Stimulated activated naive CD4-positive, alpha-beta T cell treated with Interleukin-2 at 50 U/mL for 16 hours (primary cell): Measurements from ENCODE around the gene CLASP1.

Experiments
- DNase-seq: peaks from one replicate; lab custom pipeline; 2025; lab: John Stamatoyannopoulos, UW

The CLASP1 gene

DNA sequence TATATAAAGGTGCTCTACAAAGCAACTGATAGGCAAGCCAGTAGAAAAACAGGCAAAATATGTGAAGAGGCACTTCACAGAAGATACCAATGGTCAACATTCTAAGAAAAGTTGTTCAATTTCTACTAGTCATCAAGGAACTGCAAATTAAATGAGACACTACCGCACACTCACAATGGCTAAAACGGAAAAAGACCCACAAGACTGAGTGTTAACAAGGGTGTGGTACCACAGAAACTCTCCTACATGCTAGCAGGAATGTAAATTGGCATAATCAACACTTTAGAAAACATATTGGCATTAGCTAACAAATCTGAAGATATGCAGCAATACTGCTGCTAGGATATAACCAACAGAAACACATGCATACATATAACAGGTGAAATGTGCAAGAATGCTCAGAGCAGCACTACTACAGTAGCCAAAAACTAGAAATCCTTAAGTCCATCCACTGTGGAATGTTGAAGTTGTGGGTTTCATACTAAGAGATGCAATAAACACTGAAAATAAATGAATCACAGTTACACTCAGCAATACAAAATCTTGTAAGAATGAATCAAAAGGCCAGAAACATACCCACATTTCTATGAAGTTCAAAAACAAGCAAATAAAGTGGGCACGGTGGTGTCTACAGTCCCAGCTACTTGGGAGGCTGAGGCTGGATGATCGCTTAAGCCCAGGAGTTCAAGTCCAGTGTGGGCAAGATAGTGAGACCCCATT lies 109.4 kb downstream of the CLASP1 start:
- DNase-seq = no peak

DNA sequence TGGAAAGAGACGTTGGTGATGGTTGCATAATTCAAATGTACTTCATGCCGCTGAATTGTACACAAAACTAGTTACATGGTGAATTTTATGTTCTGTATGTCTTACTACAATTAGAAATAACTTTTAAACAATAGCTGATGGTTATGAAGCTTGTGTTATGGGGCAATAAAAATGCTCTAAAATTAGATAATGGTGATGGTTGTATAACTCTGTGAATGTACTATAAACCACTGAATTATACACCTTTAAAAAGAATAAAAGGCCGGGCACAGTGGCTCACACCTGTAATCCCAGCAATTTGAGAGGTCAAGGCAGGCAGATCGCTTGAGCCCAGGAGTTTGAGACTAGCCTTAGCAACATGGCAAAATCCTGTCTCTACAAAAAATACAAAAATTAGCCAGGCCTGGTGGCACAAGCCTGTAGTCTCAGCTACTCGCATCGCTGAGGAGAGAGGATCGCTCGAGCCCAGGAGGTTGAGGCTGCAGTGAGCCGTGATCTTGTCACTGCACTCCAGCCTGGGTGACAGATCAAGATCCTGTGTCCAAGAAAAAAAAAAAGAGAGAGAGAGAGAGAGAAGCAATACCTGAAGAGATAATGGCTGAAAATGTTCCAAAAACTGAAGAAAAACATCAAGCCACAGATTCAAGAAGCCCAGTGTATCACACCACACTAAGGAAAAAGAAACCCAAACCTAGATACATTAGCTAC lies 112.3 kb downstream of the CLASP1 start:
- no peak for DNase-seq

DNA sequence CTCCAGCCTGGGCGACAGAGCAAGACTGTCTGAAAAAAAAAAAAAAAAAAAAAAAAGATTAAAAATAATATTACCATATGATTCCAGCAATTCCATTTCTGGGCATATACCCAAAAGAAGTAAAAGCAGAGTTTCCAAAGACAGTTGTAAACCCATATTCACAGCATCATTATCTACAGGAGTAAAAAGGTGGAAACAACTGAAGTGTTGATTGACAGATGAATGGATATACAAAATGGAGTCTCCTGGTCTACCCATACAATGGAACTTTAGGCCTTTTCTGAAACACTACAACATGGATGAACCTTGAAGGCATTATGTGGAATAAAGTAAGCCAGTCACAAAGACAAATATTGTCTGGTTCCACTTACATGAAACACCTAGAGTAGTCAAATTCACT lies 112.9 kb downstream of the CLASP1 start:
- DNase-seq = no peak

DNA sequence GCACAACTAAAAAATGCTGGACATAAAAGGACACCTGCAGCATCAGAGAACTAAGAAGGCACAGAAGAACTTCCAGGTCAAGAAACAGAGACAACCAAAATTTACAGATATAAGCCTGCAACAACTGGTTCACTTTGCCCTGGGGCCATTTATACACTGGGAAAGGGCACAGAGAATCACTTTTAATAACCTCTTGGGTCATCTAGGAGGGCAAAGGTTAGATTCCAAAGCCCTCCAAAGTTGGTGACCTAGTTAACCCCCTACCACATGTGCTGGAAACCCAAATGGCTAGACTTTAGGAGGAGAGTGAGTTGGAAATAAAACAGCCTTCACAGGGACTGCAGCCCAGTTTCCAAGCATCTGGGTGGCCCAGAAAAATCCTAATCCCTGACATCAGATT lies 115.3 kb downstream of the CLASP1 start:
- no peak for DNase-seq

DNA sequence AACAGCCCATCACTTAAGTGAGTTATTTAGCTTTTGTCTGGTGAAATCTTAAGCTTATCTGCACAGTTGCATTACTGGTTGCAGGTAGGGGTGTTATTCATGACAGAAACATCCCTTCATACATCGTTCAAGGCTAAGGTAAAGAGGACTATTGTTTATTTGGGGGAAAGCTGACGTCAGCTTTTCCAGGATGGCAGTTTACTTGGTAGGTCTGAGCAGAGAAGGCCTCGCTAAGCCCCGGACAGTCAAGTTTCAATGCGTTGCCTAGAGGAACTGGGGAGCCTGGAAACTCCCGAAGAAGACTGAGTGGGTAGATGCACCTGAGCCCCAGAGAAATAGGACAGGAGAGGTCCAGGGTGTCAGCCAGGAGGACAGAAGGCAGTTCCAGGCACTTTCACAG lies 116.4 kb downstream of the CLASP1 start:
- DNase-seq = no peak

DNA sequence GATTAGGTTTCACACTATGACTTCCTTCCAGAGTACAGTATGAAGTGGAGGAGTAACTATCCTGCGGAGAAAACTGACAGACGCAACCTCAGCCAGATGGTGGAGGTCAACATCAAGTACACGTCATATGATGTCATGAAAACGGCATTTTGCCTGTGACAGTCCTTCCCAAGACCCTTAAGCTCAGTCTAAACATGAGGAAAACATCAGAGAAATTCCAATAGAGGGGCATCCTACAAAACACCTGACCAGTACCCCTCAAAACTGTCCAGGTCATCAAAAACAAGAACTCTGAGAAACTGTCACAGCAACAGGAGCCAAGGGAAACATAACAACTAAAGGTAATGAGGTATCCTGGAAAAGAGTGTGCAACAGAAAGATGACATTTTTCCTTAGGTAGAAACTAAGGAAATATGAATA lies 116.9 kb downstream of the CLASP1 start:
- DNase-seq = no peak

DNA sequence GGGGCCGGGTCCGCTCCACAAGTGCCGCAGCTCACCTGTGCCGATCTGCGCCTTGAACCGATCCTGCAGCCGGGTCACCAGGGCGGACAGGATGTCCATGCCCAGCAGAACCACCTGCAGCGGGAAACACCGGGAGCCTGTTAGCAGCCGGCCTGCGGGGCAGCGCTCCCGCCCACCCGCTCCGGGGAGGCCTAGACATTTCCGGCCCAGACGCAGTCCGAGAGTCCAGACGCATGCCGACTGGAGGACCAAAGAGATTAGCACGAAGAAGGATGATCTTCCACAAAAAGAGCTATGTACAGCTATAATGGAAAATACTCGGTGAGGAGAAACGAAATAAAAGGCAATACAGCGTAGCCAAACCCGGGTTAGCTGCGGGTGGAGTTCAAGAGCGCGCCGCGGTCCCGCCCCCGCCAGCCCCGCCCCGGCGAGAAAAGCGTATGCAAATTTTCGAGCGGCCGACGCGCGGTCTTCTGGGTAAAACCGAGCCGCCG lies 119.0 kb downstream of the CLASP1 start:
- peak; percentile 81 for DNase-seq

DNA sequence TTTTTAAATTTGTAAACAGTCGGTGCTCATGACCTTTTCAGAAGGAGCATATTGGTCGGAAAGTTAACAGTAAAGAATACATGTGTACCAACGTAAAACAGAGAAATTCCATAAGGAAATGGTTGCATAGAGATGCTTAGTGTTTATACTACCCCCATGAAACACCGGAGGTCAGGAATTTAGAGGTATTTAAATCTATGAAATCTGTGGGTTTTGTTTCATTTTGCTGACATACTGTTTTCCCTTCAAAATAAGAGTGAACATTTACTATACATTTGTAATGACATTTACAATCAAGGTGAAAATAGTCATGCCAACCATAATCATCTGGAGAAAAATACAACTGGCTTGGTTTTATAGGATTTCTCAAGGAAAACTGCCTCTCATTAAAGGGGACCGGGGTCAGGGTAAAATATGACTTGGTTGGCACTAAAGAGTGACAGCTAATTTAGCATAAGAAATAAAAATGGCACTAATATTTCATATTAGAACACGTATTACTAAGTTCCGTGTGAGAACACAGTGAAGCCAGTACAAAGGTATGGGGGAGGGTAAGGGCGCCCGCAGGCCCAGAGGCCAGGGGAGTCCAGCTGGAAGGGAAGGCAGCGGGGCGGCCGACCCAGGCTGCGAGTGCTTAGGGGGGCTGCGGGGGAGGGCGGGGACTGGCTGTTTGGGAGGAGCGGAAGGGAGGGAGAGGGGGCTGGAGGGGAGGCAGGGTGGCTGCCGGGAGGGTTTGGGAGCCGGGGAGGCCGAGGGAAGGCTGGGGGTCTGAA lies 119.6 kb downstream of the CLASP1 start:
- DNase-seq = peak; percentile 20

DNA sequence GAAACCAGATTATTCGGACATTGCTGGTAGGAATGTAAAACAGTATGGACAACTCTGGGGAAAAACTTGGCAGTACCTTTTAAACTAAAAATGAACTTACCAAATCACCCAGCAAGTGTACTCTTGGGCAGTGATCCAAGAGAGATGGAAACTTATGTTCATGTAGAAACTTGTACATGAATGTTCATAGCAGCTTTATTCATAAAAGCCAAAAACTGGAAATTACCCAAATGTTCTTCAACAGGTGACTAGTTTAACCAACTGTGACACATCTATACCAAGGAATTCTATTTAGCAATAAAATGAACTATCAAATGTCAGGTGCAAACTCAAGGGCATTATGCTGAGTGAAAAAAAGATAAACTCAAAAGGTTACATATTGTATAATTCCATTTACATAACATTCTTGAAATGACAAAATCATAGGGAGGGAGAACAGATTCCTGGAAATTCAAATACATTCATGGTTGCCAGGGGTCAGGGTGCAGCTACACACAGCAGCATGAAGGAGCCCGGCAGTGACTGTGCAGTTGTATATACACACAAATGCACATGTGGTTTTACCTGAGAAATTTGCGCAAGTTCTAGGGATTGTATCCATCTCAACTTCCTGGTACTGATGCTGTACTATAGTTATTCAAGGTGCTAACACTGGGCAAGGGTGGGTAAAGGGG lies 122.1 kb downstream of the CLASP1 start:
- DNase-seq = peak; percentile 8

DNA sequence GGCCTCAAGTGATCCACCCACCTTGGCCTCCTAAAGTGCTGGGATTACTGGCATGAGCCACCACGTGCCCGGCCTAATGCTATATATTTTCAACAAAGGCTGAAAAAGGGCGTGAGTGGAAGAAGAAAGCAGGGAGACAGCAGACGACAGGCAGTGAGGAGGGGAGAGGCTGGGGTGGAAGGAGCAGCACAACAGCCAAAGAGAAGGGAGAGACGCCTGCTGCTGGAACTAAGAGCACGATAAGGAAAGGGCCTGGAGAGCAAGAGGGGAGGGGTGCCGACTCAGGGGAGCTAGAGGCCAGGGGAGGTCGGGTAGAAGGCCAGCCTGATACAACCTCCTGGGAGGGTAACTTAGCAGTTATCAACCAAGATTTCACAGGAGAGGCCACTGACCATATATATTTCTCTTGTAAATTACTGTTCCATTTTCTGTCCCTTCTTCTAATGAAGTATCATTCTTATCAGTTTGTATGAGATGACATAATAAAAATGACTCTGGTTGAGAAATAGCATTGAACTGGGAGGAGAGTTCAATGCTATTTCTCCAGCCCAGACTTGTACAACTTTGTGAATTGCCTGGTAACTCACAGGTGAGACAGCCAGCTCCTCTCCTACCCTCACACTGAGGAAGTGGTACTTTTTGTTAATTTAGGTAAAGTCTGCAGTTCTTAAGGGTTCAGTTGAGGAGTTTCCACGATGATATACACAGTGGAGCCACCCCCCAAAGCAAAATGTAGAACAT lies 124.4 kb downstream of the CLASP1 start:
- DNase-seq = no peak

DNA sequence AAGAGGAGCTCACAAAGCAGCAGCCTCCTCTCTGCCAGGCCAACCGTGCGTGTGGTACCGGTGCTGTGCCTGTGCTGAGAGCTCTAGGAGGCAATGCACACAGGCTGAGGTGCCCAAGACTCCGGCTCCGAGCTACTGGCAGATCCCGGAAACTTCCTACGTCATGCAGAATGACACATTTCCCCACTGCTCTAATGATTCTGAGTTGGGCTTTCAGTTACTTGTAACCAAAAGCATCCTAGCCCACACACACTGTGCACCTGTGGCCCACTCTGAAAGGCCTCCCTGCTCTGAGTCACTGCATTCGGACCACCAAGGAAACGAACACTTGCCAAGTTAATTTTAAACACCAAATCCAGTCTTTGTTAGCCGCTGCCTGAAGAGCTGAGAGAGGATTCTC lies 127.9 kb downstream of the CLASP1 start:
- DNase-seq = no peak

DNA sequence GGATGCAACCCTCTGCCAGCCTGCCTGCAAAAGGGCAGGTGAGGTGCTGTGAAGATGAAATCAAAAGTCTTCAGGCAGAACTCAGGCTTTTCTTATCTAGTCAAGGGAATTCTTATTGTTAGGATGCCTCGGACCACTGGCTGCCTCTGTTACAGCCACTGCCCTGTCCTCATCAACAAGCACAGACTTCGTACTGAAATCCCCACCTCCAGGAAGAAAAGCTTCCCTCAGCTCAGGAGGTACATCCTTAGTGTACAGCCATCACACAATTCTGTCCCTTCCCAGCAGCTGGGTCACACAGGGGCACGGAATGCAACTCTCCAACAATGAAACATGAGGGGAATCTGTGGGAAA lies 128.6 kb downstream of the CLASP1 start:
- DNase-seq = no peak

DNA sequence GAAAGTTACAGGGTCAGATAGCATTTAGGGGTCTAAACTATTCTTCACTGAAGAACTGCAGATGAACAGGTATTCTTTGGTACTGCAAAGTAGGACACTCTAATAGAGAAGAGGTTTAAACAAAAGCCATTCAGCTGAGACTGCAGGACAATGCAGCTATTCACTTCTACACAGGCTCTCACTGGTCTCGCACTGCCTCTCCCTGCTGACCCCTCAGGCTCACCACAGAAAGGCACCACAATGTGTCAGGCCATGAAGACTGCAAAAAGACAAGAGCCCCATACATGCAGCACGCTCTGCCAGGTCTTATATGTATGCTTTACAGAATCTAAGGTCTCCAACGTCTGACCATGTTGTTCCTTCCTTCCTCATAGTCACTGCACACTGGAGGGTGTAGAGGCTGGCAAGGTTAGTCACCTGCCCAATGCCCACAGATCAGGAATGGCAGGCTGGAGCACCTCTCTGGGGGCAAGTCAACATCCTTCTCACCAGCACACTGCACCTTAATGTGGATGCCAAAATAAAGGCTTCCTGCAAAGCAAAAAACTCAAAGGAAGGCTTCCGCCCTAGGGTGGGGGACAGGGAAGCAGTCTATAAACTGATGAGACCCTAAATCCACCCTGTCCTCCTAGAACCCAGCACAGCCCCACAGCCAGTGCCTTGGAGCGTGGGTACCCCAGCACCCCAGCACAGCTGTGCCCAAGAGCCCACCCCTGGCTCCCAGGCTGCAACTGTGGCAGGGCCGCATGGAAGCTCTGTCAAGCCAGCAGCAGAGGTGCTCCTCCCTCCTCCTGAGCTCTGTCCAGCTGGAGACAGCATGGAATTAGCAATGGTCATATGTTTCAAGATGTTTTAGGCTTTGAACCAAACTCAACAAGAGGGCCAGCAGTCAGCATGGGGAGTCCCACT lies 129.3 kb downstream of the CLASP1 start:
- no peak for DNase-seq

DNA sequence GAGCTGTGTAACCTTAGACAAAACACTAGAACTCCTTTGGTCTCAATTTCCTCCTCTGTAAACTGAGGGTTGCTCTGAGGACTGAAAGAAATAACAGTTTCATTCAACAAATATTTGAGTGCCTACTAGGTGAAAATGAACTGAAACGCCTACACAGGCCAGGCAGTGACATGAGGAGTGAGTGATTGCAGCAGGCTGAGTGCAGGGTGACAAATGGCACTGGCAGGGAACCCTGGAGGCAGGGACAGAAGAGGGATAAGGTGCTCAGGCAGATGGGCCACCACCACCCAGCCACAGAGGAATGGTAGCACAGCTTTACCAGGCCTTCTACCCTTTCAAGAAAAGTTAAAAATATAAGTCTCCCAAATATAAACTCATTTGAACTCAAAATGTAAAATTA lies 130.1 kb downstream of the CLASP1 start:
- no peak for DNase-seq

DNA sequence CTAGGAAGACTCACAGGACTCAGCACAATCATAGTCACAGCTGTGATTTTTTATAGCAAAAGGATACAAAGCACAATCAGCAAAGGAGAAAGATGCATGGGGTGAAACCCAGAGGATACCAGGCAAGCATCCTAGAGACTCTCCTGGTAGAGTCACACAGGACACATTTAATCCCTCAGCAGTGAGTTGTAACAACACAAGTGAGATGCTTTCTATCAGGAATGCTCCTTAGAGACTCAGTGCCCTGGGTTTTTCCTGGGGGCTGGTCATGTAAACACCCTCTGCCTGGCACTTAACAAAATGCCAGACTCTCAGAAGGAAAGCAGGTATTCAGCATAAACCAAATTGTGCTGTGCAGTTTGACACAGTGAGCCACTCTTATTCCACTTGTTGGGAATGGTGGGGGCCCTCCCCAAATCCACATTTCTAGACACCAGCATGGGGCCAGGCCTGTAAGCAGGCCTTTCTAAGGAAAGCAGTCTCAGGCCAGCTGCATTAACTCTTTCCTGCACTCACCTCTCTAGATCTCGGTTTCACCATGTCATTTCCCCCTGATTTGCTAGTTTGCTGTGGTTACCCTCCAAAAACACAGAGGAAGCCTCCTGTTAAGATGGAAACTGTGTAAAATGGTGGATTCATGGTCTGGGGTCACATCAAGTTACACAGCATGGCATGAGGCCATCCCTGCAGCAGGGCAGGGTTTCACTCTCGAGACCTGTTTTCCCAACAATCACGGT lies 135.5 kb downstream of the CLASP1 start:
- no peak for DNase-seq

DNA sequence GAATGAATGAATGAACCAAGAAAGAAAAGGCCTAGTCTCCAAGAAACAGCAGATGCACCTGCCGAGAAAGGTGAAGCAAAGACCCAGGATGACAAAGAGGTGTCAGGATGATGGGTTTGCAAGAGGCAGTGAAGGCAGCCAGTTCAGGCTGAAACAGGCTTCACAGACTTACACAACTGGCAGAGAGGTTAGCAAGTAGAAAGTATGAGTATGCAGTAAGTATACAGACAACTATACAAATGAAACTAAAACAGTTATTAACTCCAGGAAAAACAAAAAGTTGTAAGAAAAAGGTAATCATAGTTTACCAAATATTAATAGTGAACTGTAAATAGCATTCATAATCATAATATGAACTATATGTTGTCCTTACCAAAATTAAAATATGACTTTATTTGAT lies 138.4 kb downstream of the CLASP1 start:
- no peak for DNase-seq

DNA sequence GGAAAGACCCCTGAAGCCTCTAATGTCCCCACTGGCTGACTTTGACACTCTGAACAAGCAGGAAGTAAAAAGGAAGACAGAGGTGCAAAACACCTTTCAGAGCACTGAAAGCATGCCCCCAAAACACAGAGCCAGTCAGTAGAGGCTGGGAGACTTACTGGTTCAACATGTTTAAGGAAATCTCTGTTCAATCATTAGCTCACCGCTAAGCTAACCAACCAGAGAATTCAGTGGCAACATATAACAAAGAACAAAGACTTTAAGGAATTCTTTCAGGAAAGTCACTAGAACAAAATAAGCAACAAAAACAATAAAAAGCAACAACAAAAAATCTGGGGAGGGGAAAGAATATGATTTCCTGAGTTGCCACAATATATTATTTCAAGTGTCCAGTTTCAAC lies 142.6 kb downstream of the CLASP1 start:
- no peak for DNase-seq

DNA sequence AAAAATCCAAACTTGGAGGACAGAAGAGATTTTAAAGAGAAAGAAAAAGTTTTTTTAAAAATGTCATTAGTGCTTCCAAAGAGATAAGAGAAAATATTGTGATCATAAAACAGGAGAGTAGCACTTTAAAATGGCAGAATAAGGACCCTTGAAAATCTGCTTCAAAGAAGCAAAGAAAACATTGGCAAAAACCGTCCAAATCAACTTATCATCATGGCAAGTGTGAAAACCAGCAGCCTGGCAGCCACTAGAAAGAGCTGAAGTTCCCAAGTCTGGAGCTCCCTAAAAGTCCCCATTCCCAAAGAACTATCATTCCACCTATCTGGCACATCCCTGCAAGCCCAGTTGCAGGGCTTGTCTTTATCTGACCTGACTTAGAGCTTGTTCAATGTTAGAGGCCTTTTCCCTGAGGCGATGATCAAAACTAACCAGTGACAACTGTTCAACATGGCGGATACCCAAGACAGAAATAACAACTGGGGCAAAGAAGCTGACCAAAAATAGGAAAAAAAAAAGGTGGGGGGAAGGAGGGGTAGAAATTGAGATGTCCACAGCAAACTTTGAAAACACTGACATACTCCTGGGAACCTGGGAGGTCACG lies 143.2 kb downstream of the CLASP1 start:
- DNase-seq = no peak

DNA sequence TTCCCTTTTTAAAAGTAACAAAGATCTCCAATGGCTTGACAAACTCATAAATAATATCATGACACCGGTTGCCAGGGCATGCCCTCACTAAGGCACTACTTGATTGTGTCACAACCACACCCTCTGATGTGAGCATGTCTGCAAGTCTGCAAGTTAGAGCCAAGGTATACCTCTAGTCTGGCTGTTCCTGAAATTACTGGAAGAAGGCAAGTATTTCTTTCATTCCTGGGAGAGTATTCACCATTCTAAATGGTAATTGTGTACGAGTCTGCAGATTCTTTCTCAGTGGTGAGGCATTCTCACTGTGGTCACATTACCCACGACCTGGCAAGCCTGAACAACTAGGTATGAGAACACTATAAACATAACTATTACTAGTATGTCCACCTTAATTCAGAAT lies 144.3 kb downstream of the CLASP1 start:
- DNase-seq = no peak

DNA sequence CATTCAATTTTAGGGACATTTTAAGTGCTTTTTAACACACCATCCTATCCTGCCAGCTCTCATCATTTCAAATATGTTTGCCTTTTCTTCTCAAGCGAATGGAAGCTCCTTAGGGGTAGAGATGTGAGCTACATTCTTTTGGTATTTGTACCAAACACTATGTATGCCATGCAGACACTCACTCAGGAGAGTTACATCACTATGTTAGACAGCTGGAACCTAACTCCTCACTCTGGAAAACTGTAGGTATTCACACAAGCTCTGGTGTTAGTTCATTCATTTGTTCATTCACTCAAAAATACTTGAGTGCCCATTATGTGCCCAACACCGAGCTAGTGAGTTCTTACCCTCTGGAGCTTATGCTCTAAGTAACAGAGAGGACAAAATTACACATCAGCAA lies 144.9 kb downstream of the CLASP1 start:
- no peak for DNase-seq
